MV-4-11 (cell line): ENCODE results near the gene MMP24OS.
"Not testable (repeated sequence)": the region's sequence is repeated elsewhere in the genome, so short reads cannot be mapped to it uniquely, and the experiment has no call there.

Source experiments
- DNase-seq: peaks from one replicate; lab custom pipeline; 2025; lab: John Stamatoyannopoulos, UW

Gene MMP24OS

GRCh38 chr20:35275741-35276251 lies 2.1 kb downstream of the MMP24OS start:
- DNase-seq = no peak

- no peak for DNase-seq
Measured at GRCh38 chr20:35274172-35275092, 3.5 kb downstream of the MMP24OS start.

- no peak for DNase-seq
Measured at GRCh38 chr20:35273449-35274171, 4.3 kb downstream of the MMP24OS start.

DNA sequence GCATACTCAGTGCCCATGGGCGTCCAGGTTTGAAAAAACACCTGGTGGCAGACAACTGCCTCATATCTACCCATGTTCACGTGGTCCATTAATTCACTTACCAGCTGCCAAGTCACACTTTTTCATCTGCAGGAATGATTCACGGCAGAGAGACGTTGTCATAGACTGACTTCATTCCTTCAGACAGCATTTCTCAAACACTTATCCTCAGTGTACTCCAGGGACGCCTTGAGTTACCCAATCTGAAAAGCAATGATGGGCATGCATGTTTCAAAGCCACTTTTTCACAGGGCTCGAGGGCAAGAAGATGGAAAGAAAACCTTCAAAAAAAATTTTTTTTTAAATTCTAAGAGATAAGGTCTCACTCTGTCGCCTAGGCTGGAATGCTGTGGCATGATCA lies 6.0 kb downstream of the MMP24OS start:
- no peak for DNase-seq

- no peak for DNase-seq
Measured at GRCh38 chr20:35271073-35271882, 6.6 kb downstream of the MMP24OS start.

- no peak for DNase-seq
Measured at GRCh38 chr20:35270021-35270902, 7.7 kb downstream of the MMP24OS start.

- peak; percentile 28 for DNase-seq
Measured at GRCh38 chr20:35269055-35269781, 8.7 kb downstream of the MMP24OS start.

GRCh38 chr20:35267092-35267491 lies 10.8 kb downstream of the MMP24OS start:
- no peak for DNase-seq

- peak; percentile 4 for DNase-seq
Measured at GRCh38 chr20:35264755-35265154, 13.2 kb downstream of the MMP24OS start.

DNA sequence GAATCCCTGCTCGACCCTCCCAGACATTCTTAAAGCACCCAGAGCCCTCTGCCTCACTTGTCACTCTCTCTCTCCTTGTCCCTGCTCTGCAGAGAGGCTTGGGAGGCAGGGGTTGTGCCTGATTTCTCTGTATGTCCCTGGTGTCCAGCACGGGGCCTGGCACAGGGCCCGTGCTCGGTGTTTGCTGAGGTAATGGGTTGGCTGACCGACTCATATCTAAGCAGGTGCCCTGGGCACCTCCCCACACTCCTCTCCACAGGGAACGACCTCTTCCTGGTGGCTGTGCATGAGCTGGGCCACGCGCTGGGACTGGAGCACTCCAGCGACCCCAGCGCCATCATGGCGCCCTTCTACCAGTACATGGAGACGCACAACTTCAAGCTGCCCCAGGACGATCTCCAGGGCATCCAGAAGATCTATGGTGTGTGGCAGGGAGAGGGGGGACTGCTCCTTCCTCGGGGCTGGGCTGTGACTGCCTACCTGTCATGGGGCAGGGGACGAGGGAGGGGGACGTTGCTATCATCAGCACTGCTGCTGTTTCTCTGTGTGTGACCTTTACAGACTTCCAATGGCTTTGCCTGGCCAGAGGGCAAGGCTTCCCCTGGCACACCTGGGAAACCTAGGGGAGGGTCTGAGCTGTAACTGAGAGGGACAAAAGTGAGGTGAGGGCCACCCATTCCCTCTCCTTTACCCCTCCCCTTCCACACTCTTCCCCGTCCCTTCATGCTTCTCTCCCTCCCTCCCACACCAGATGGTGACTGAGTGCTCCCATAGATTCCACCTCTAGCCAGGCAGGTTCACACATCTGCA lies 14.2 kb downstream of the MMP24OS start:
- DNase-seq = no peak

DNA sequence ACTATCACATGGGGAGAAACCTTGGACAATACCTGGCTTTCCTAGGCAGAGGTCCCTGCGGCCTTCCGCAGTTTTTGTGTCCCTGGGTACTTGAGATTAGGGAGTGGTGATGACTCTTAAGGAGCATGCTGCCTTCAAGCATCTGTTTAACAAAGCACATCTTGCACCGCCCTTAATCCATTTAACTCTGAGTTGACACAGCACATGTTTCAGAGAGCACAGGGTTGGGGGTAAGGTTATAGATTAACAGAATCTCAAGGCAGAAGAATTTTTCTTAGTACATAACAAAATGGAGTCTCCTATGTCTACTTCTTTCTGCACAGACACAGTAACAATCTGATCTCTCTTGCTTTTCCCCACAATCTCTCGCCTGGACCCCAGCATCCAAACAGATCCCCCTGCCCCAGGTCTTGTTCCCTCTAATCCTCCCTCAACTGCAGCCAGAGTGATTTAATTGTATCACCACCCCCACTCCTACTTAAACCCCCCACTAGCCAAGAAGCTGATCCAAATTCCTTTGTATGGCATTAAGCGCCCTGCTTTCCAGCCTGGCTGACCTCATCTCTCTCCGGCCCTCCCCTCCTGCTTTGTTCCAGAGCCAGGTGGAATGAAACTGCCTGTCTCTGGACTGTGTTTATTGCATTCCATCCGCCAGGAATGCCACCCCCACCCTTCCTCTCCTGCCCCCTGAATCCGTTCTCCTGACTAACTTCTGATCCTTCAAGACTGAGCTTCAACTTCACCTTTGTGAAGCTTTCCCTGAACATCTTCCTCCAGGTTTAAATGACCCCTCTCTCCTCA lies 15.0 kb downstream of the MMP24OS start:
- DNase-seq = not testable (repeated sequence)

DNA sequence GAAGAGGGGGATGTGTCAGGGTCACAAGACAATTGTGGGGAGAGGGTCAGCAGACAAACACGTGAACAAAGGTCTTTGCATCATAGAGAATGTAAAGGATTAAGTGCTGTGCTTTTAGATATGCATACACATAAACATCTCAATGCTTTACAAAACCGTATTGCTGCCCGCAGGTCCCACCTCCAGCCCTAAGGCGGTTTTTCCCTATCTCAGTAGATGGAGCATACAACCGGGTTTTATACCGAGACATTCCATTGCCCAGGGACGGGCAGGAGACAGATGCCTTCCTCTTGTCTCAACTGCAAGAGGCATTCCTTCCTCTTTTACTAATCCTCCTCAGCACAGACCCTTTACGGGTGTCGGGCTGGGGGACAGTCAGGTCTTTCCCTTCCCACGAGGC lies 15.6 kb downstream of the MMP24OS start:
- DNase-seq = not testable (repeated sequence)

GRCh38 chr20:35260426-35260825 lies 17.5 kb downstream of the MMP24OS start:
- DNase-seq = no peak

DNA sequence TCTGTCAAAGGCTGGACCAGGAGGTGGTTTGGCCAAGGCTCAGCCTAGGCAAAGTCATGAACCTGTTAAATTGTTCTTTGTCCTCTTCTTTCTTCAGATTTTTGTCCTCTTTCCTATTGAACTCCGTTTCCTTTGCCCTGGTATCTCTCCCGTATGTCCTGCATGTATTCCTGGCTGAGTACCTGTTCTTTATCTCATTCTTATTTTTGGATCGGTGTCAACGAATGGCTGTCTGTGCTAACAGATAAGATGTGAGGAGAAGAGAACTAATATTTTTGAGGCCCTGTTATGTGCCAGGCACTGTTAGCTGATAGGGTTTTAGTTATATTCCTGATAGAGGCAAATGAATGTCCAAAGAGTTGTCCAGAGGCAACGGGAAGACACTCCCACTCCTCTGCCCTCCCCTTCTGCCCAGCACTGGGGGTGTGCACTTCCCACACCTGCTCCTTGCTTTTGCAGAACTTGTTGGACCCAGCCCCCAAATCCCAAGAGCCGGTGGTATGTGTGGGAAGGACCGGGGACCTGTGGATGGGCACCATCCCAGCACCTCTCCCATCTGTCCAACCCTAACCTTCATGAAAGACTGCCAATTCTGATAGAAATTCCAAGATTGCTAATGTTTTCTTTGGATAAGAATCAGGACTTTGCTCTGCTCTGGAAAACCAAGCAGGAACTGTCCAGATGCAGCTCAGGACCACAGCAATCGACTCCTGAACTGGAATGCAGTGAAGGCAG lies 20.6 kb downstream of the MMP24OS start:
- no peak for DNase-seq

DNA sequence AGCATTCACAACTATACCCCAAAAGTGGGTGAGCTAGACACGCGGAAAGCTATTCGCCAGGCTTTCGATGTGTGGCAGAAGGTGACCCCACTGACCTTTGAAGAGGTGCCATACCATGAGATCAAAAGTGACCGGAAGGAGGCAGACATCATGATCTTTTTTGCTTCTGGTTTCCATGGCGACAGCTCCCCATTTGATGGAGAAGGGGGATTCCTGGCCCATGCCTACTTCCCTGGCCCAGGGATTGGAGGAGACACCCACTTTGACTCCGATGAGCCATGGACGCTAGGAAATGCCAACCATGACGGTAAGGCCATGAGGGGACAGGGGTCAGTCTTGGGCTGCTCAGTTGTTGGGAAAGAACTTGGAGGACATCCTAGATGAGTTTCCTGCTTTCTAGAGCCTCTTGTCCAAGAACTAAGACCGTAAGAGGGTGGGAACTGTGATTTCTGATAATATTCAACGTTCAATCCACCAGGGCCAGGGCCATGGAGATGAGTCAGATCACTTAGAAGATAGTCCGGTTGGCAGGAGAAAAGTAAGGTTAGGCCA lies 23.4 kb downstream of the MMP24OS start:
- no peak for DNase-seq

DNA sequence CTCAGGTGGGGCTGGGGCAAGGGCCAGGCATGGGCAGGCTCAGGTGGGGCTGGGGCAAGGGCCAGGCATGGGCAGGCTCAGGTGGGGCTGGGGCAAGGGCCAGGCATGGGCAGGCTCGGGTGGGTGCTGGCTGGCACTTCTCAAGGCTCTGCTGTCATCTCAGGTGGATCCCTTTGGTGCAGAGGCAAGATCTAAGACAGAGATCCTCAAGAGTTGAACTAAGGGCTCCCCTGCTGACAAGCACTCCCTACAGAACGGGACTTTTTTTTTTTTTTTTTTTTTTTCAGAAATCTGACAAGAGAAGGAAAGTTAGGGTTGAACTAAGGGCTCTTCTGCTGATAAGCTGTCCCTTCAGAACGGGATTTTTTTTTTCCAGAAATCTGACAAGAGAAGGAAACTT lies 24.9 kb downstream of the MMP24OS start:
- no peak for DNase-seq

DNA sequence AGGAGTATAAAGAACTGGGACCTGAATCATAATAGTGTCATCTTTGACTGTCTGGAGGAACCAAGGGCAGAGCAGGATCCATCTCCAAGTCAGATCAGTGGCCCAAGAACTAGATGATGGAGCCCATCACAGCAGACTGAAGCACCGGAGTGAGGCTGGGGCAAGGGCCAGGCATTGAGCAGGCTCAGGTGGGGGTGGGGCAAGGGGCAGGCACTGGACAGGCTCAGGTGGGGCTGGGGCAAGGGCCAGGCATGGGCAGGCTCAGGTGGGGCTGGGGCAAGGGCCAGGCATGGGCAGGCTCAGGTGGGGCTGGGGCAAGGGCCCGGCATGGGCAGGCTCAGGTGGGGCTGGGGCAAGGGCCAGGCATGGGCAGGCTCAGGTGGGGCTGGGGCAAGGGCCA lies 25.3 kb downstream of the MMP24OS start:
- DNase-seq = not testable (repeated sequence)

- no peak for DNase-seq
Measured at GRCh38 chr20:35252037-35252461, 25.9 kb downstream of the MMP24OS start.
